ENCODE measurements around the gene C2orf92.

DNA sequence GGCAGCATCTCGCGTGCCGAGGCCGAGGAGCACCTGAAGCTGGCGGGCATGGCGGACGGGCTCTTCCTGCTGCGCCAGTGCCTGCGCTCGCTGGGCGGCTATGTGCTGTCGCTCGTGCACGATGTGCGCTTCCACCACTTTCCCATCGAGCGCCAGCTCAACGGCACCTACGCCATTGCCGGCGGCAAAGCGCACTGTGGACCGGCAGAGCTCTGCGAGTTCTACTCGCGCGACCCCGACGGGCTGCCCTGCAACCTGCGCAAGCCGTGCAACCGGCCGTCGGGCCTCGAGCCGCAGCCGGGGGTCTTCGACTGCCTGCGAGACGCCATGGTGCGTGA lies 54.5 kb downstream of the C2orf92 start:
- TF ChIP-seq, protein P1, sequence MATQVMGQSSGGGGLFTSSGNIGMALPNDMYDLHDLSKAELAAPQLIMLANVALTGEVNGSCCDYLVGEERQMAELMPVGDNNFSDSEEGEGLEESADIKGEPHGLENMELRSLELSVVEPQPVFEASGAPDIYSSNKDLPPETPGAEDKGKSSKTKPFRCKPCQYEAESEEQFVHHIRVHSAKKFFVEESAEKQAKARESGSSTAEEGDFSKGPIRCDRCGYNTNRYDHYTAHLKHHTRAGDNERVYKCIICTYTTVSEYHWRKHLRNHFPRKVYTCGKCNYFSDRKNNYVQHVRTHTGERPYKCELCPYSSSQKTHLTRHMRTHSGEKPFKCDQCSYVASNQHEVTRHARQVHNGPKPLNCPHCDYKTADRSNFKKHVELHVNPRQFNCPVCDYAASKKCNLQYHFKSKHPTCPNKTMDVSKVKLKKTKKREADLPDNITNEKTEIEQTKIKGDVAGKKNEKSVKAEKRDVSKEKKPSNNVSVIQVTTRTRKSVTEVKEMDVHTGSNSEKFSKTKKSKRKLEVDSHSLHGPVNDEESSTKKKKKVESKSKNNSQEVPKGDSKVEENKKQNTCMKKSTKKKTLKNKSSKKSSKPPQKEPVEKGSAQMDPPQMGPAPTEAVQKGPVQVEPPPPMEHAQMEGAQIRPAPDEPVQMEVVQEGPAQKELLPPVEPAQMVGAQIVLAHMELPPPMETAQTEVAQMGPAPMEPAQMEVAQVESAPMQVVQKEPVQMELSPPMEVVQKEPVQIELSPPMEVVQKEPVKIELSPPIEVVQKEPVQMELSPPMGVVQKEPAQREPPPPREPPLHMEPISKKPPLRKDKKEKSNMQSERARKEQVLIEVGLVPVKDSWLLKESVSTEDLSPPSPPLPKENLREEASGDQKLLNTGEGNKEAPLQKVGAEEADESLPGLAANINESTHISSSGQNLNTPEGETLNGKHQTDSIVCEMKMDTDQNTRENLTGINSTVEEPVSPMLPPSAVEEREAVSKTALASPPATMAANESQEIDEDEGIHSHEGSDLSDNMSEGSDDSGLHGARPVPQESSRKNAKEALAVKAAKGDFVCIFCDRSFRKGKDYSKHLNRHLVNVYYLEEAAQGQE (IDR thresholded peaks at IDR 0.05; ENCODE audit: insufficient read depth in 1 of 2, low read depth in 2 of 2, low read length in 2 of 2), result no peak
- TF ChIP-seq POLR2AphosphoS5 (IDR thresholded peaks at IDR 0.05; ENCODE audit: low read depth, low read length), result no peak

Data from PFSK-1 (cell line).